VCaP (cell line): ENCODE data around the gene ZRSR2.

Experiments used
- H3K27ac ChIP-seq: fragments of 450-650 bp; 2 replicates; pipeline ENCODE4 v1.5.1; 2017
- TF ChIP-seq, protein P1 (sequence below): fragments of 450-650 bp; conservative IDR thresholded peaks from 2 replicates; pipeline ENCODE4 v1.5.1; 2017; ENCODE audit warnings: mild to moderate bottlenecking, moderate library complexity

Gene ZRSR2

DNA sequence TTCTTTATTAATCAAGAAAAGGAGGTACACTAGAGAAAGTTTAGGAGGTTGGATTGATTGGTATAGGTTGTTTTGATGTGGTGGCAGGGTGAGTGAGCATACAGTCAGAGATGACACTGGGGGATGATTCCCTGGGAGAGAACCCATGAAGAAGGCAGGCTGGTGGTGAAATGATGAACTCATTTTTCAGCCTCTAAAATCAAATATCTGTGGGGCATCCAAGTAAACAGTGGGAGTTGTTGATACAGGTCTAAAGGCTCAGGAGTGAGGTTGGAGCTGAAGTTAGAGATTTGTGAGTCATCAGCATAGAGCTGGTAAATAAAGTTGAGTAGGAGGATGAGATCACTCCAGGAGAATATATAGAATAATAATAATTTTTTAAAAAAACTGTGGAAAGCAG lies 74.3 kb downstream of the ZRSR2 start:
- TF ChIP-seq, protein P1, sequence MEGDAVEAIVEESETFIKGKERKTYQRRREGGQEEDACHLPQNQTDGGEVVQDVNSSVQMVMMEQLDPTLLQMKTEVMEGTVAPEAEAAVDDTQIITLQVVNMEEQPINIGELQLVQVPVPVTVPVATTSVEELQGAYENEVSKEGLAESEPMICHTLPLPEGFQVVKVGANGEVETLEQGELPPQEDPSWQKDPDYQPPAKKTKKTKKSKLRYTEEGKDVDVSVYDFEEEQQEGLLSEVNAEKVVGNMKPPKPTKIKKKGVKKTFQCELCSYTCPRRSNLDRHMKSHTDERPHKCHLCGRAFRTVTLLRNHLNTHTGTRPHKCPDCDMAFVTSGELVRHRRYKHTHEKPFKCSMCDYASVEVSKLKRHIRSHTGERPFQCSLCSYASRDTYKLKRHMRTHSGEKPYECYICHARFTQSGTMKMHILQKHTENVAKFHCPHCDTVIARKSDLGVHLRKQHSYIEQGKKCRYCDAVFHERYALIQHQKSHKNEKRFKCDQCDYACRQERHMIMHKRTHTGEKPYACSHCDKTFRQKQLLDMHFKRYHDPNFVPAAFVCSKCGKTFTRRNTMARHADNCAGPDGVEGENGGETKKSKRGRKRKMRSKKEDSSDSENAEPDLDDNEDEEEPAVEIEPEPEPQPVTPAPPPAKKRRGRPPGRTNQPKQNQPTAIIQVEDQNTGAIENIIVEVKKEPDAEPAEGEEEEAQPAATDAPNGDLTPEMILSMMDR, result no peak
- no peak overlapping the region for H3K27ac ChIP-seq

DNA sequence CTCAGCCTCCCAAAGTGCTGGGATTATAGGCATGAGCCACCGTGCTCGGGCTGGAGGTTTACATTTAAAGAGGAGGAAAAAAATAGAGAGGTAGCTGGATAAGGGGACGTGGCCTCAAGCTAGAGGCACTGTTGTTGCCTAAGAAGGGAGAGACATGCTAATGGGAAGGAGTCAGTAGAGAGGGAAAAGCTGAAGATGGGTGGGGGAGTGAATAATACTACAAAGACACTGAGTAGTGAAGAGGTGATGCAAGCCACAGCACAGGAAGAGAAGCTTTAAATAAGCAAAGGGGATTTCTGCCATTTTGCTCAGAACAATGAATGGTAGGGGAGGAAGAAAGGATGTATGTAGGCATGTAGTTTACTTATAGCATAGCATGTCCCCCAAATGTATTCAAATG lies 75.9 kb downstream of the ZRSR2 start:
- TF ChIP-seq, protein P1, result no peak
- no peak overlapping the region for H3K27ac ChIP-seq

DNA sequence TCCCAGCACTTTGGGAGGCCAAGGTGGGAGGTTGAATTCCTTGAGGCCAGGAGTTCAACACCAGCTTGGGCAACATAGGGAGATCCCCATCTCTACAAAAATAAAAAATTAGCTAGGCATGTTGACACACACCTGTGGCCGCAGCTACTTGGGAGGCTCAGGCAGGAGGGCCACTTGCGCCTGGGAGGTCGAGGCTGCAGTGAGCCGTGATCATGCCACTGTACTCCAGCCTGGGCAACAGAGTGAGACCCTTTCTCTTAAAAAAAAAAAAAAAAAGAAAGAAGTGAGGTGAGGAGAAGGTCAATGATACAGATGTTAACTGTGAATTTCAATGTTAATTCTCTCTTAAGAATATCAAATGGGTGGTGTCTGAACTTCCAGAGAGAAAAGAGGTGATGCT lies 79.4 kb downstream of the ZRSR2 start:
- TF ChIP-seq, protein P1, result no peak
- no peak overlapping the region for H3K27ac ChIP-seq

DNA sequence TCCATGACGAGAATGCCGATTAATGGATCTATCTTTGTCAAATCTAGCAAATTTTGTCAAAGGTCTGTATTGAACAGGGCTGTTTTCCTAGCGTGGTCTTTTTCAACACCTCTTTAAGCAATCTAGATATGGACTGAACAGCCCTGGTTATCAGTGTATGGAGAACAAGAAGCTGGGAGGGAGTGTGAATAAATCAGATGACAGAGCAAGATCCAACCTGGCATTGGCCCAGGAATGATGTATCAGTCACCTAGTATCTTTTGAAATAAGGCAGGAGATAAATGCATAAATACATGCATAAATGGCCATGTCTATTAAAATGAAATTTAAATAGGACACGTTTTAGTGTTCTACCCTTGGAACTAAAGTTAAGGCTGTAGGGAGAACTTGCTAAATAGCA lies 80.0 kb downstream of the ZRSR2 start:
- TF ChIP-seq, protein P1, result no peak
- H3K27ac ChIP-seq, result no peak overlapping the region
